Activated T-helper 2 cell treated with anti-CD3 and anti-CD28 coated beads, Interferon-gamma antibody, Interleukin-2, Interleukin-4, amounts not matched to agents 10 μg/mL and 5 μg/mL and 100 μg/mL, durations not matched to agents 14 hours and 24 hours and 36 hours (primary cell): Measurements from ENCODE around the gene PRSS57. TPM values are rescaled to one million over a fixed set of nuclear protein-coding genes. Genes with fewer than 3 reads are reported as not detected.

Experiments used
- total RNA-seq: library from RNA; stranded (reverse); gene quantifications from 2 replicates; pipeline ENCODE4 v1.2.3, GENCODE V29; 2022

PRSS57 gene
- total RNA-seq, 1 donor from 2014 or later, result not detected

Other genes with a start within 250 kb of the PRSS57 start
- not detected in 2 replicates for gene SHC2, start 234.4 kb downstream of the PRSS57 start, total RNA-seq
- 0.18 and 0.21 TPM in 2 replicates for gene MADCAM1, start 199.0 kb downstream of the PRSS57 start, total RNA-seq
- 13.6 and 15.7 TPM in 2 replicates for gene TPGS1, start 188.0 kb downstream of the PRSS57 start, total RNA-seq
- 53.7 and 55.7 TPM in 2 replicates for gene CDC34, start 163.7 kb downstream of the PRSS57 start, total RNA-seq
- 29.9 and 31.8 TPM in 2 replicates for gene GZMM, start 151.4 kb downstream of the PRSS57 start, total RNA-seq
- gene BSG, start 122.9 kb downstream of the PRSS57 start, total RNA-seq, result 300 and 304 TPM in 2 replicates
- 0.52 and 0.64 TPM in 2 replicates for gene HCN2, start 105.6 kb downstream of the PRSS57 start, total RNA-seq
- 90.1 and 94.7 TPM in 2 replicates for gene POLRMT, start 61.9 kb downstream of the PRSS57 start, total RNA-seq
- not detected in 2 replicates for gene FGF22, start 55.6 kb downstream of the PRSS57 start, total RNA-seq
- 83.2 and 89.4 TPM in 2 replicates for gene RNF126, start 32.2 kb downstream of the PRSS57 start, total RNA-seq
- gene FSTL3, start 19.1 kb downstream of the PRSS57 start, total RNA-seq, result 6.9 and 8.0 TPM in 2 replicates
- not detected in 2 replicates for gene PALM, start 13.5 kb upstream of the PRSS57 start, total RNA-seq
- not detected in 2 replicates for gene MISP, start 55.7 kb upstream of the PRSS57 start, total RNA-seq
- 735 and 739 TPM in 2 replicates for gene PTBP1, start 102.0 kb upstream of the PRSS57 start, total RNA-seq
- gene PLPPR3, start 126.5 kb upstream of the PRSS57 start, total RNA-seq, result not detected in 2 replicates
- not detected in 2 replicates for gene AZU1, start 132.4 kb upstream of the PRSS57 start, total RNA-seq
- gene PRTN3, start 145.5 kb upstream of the PRSS57 start, total RNA-seq, result not detected in 2 replicates
- gene ELANE, start 156.9 kb upstream of the PRSS57 start, total RNA-seq, result not detected in 2 replicates
- 0.94 and 1.8 TPM in 2 replicates for gene CFD, start 164.2 kb upstream of the PRSS57 start, total RNA-seq
- gene MED16, start 197.7 kb upstream of the PRSS57 start, total RNA-seq, result 55.7 and 64.1 TPM in 2 replicates
- not detected in 2 replicates for gene RNU6-9, start 198.0 kb upstream of the PRSS57 start, total RNA-seq
- 77.1 and 83.3 TPM in 2 replicates for gene R3HDM4, start 217.8 kb upstream of the PRSS57 start, total RNA-seq
- 7.1 and 8.0 TPM in 2 replicates for gene KISS1R, start 221.9 kb upstream of the PRSS57 start, total RNA-seq
- 42.0 and 42.6 TPM in 2 replicates for gene ARID3A, start 230.6 kb upstream of the PRSS57 start, total RNA-seq